LNCAP (cell line): Measurements from ENCODE around the gene KRTAP5-8.

Experiments
- TF ChIP-seq, protein P1 (sequence below): fragments of 450-650 bp; IDR thresholded peaks from 2 replicates; pipeline ENCODE4 v1.5.1; 2017; ENCODE audit warnings: mild to moderate bottlenecking

The KRTAP5-8 gene

DNA sequence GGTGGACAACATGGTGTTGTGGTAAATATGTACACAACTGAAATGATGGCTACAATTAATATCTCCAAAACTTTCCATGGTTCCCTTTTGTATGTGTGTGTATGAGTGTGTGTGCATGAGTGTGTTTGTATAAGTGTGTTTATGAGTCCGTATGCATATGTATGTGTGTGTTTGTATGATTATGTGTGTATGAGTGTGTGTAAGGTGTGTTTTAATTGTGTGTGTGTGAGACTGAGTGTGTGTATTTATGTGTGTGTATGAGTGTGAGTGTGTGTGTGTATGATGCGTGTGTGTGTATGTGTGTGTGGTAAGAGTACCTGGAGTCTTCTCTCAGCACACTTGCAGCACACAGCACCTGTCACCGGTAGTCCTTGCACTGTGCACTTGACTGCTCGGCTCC lies 18.2 kb downstream of the KRTAP5-8 start:
- TF ChIP-seq, protein P1, sequence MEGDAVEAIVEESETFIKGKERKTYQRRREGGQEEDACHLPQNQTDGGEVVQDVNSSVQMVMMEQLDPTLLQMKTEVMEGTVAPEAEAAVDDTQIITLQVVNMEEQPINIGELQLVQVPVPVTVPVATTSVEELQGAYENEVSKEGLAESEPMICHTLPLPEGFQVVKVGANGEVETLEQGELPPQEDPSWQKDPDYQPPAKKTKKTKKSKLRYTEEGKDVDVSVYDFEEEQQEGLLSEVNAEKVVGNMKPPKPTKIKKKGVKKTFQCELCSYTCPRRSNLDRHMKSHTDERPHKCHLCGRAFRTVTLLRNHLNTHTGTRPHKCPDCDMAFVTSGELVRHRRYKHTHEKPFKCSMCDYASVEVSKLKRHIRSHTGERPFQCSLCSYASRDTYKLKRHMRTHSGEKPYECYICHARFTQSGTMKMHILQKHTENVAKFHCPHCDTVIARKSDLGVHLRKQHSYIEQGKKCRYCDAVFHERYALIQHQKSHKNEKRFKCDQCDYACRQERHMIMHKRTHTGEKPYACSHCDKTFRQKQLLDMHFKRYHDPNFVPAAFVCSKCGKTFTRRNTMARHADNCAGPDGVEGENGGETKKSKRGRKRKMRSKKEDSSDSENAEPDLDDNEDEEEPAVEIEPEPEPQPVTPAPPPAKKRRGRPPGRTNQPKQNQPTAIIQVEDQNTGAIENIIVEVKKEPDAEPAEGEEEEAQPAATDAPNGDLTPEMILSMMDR: no peak

DNA sequence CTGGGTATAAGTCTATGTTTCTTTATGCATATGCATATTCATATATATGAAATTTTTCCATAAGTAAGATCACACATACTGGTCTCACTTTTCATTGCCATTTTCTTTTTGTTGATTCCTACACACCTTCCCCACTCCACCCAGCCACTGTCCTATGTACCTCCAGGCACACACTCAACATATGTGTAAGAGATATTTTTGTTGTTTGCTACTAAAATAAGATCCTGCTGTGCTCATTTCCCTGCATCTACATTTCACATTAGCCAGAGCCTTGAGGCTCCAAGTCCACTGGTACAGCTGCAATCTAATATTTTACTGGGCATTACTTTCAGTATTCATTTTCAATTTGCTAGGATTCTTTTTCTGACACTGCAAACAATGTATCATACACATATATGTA lies 19.4 kb downstream of the KRTAP5-8 start:
- TF ChIP-seq, protein P1: no peak

DNA sequence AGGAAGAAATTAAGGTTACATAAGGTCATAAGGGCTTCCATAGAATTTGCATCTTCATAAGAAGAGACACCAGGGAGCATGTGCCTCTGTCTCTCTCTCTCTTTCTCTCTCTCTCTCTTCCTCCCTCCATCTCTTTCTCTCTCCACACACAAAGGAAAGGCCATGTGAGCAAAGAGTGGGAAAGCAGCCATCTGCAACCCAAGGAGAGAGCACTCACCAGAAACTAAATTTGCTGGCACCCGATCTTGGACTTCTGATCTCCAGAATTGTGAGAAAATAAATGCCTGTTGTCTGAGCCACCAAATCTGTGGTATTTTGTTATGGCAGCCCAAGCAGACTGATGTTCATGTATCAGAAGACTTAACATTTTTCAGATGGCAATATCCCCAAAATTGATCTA lies 21.2 kb downstream of the KRTAP5-8 start:
- TF ChIP-seq, protein P1: no peak

DNA sequence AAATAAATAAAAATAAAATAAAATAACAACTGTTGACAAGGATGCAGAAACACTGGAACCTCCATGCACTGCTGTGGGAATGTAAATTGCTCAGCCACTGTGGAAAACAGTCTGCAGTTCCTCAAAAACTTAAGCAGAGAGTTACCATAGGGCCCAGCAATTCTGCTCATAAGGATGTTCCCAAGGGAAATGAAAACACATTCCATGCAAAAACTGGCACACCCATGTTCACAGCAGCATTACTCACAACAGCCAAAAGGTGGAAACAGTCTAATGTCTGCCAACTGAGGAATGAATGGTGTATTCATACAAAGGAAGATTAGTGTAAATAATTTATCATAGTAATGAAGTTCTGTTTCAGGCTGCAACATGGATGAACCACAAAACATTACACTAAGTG lies 24.3 kb downstream of the KRTAP5-8 start:
- TF ChIP-seq, protein P1: no peak

DNA sequence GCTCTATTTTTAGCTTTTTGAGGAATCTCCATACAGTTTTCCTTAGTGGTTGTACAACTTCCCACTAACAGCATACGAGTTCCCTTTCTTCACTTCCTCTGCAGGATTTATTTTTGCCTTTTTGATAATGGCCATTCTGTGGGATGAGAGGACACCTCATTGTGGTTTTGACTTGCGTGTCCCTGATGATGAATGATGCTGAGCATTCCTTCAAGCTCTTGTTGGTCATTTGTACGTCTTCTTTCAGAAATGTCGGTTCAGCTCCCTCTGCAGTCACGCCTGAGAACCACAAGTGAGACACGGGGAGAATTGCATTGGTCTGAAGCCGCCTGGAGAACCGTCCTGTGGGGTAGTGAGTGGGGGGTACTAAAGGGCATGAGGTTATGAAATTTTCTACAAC lies 25.6 kb downstream of the KRTAP5-8 start:
- TF ChIP-seq, protein P1: peak; percentile 48

DNA sequence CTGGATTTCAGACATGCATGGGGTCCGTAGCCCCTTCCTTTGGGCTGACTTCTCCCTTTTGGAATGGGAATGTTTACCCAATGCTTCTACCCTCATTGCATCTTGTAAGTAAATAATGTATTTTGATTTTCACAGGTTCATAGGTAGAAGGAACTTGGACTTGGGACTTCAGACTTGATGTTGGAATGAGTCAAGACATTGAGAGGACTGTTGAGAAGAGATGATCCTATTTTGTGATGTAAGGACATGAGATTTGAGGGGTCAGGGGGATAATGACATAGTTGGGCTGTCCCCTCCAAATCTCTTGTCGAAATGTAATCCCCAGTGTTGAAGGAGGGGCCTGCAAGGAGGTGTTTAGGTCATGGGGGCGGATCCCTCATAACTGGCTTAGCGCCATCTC lies 26.6 kb downstream of the KRTAP5-8 start:
- TF ChIP-seq, protein P1: no peak

DNA sequence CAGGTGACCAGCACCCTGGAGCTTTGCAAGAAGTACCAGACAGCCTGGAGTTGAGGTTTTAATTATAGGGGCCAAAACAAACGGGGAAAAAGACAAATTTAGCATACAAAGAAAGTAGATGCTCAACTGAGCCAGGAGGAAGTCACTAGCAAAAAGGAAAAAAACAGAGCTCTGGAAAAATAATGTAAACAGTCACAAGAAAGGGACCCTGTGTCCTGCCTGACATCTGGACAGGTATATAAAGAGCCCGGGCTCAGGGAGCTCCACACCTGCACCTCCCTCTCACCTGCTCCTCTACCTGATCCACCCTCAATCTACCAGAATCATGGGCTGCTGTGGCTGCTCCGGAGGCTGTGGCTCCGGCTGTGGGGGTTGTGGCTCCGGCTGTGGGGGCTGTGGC lies 27.4 kb downstream of the KRTAP5-8 start, which contains the start of gene KRTAP5-10:
Gene KRTAP5-10, plus strand, starts transcription at position 301 of the 400 bp plus-strand sequence. Its CDS starts 25 bp downstream, at position 326.
- TF ChIP-seq, protein P1: no peak

DNA sequence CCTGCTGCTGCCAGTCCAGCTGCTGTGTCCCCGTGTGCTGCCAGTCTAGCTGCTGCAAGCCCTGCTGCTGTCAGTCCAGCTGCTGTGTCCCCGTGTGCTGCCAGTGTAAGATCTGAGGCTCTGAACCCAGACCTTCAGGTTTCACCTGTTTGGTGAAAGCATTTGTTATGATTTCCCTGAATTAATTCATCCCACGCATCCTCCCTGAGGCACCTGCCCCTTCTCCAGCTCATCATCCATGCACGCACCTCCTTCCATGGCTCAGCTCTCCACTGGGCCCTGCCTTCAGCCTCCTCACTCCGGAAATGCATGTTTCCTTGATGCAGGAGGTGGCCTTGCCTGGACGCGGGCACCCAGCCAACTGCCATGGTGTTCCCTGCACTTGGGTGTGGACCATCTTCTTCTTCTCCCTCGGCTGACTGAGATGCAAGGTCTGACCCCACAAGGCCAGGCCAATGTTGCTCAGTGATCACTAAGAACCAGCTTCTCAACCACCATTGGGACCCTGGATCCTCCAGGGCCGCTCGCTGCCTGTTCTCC lies 28.3 kb downstream of the KRTAP5-8 start:
- TF ChIP-seq, protein P1: no peak
